H1 (cell line): Measurements from ENCODE around the gene BEX3. TPM values are rescaled to one million over a fixed set of nuclear protein-coding genes. Genes with fewer than 3 reads are reported as not detected.
A peak's percentile ranks its signal among the peaks of the same experiment; 100 is the strongest.

Experiments used
- CTCF ChIA-PET: fragments of 300-600 bp; sonication (Branson Sonifier 250); formaldehyde crosslinking; loops from one replicate; lab custom pipeline; 2021; ENCODE audit not compliant: partially characterized antibody; lab: Charles Lee
- POLR2A ChIA-PET: fragments of 300-600 bp; sonication (Branson Sonifier 250); formaldehyde crosslinking; loops from one replicate; lab custom pipeline; 2021; ENCODE audit warnings: inconsistent platforms; ENCODE audit not compliant: partially characterized antibody; lab: Charles Lee
- DNase-seq, 2 experiments: peaks; one replicate each; pipeline versions ENCODE4 v3.0.0 to v3.0.0-alpha.2; 2010 to 2022; ENCODE audit warnings: low spot score in 2 of 2, low read depth in 1 of 2, mixed read lengths in 1 of 2
- FAIRE-seq: peaks from 2 replicates; lab custom pipeline; 2011; peaks lifted over from hg19 to GRCh38; lab: Jason Lieb, UNC
- H2AFZ ChIP-seq: 2 replicates; pipeline ENCODE4 v1.8.1; 2012; ENCODE audit warnings: low read length, inconsistent platforms
- H2AK5ac ChIP-seq: 2 replicates; pipeline ENCODE4 v1.6.1; 2013; ENCODE audit warnings: low read depth, low read length
- H2BK120ac ChIP-seq: replicated peaks from 2 replicates; pipeline ENCODE3; 2013; ENCODE audit warnings: low read depth, low read length, inconsistent platforms
- H2BK12ac ChIP-seq: 2 replicates; pipeline ENCODE4 v1.6.1; 2013; ENCODE audit warnings: low read depth, low read length
- H2BK15ac ChIP-seq: 2 replicates; pipeline ENCODE4 v1.6.1; 2013; ENCODE audit warnings: low read length
- H2BK20ac ChIP-seq: 2 replicates; pipeline ENCODE4 v1.6.1; 2013; ENCODE audit warnings: low read length
- H2BK5ac ChIP-seq: 2 replicates; pipeline ENCODE4 v1.6.1; 2013; ENCODE audit warnings: low read depth, low read length
- H3K14ac ChIP-seq: 2 replicates; pipeline ENCODE4 v1.6.1; 2013; ENCODE audit warnings: inconsistent platforms; ENCODE audit not compliant: insufficient read length
- H3K18ac ChIP-seq: 2 replicates; pipeline ENCODE4 v1.6.1; 2013; ENCODE audit warnings: low read length; ENCODE audit errors: extremely low read depth
- H3K23ac ChIP-seq: 2 replicates; pipeline ENCODE4 v1.6.1; 2013; ENCODE audit warnings: inconsistent platforms; ENCODE audit not compliant: insufficient read length
- H3K23me2 ChIP-seq: 2 replicates; pipeline ENCODE4 v1.6.1; 2013; ENCODE audit warnings: low read depth, low read length
- H3K27ac ChIP-seq: 2 replicates; pipeline ENCODE4 v1.6.1; 2011; ENCODE audit warnings: low read depth, low read length, inconsistent platforms
- H3K27me3 ChIP-seq, 4 experiments: replicated peaks in 1 of 4; 1 replicate in 1 of 4; 2 replicates in 3 of 4; pipeline versions ENCODE4 v1.6.1 to v1.8.1; 2011 to 2013; ENCODE audit warnings: low read length in 3 of 4, mild to moderate bottlenecking in 3 of 4, inconsistent platforms in 2 of 4, mixed read lengths in 2 of 4, moderate library complexity in 1 of 4; ENCODE audit not compliant: control insufficient read depth in 3 of 4, insufficient read depth in 3 of 4; ENCODE audit errors: extremely low read depth in 1 of 4
- H3K36me3 ChIP-seq, 4 experiments: 2 replicates each; pipeline versions ENCODE4 v1.6.1 to v1.8.1; 2011 to 2013; ENCODE audit warnings: mild to moderate bottlenecking in 4 of 4, low read length in 3 of 4, moderate library complexity in 2 of 4, control low read depth in 1 of 4, inconsistent platforms in 1 of 4; ENCODE audit not compliant: insufficient read depth in 4 of 4, control insufficient read depth in 2 of 4
- H3K4ac ChIP-seq: replicated peaks from 2 replicates; pipeline ENCODE3; 2013; ENCODE audit warnings: low read length, low read depth, mixed read lengths, inconsistent platforms; ENCODE audit not compliant: insufficient read length
- H3K4me1 ChIP-seq, 4 experiments: replicated peaks in 1 of 4; 1 replicate in 1 of 4; 2 replicates in 3 of 4; pipeline versions ENCODE4 v1.6.1 to v1.8.1; 2011 to 2013; ENCODE audit warnings: low read length in 3 of 4, inconsistent platforms in 2 of 4, mixed read lengths in 1 of 4; ENCODE audit not compliant: insufficient read depth in 4 of 4, control insufficient read depth in 3 of 4
- H3K4me2 ChIP-seq, 2 experiments: 2 replicates each; pipeline versions ENCODE4 v1.6.1 to v1.8.1; 2011 to 2013; ENCODE audit warnings: low read depth in 2 of 2, low read length in 2 of 2, control low read depth in 1 of 2, inconsistent platforms in 1 of 2, mild to moderate bottlenecking in 1 of 2; ENCODE audit not compliant: insufficient read depth in 1 of 2
- H3K4me3 ChIP-seq, 4 experiments: fragments of 200-600, 300-600 bp in 1 of 4; sonication (generic), shearing (Covaris generic), sonication (Bioruptor Twin) in 1 of 4; 2 replicates each; pipeline versions ENCODE4 v1.5.1 to v1.8.1; 2011 to 2016; ENCODE audit warnings: low read length in 4 of 4, low read depth in 3 of 4, control low read depth in 2 of 4, inconsistent platforms in 2 of 4, mild to moderate bottlenecking in 2 of 4, mixed read lengths in 1 of 4, moderate library complexity in 1 of 4; ENCODE audit not compliant: insufficient read depth in 2 of 4; ENCODE audit errors: extremely low read depth in 1 of 4
- H3K56ac ChIP-seq: replicated peaks from 2 replicates; pipeline ENCODE3; 2013; ENCODE audit warnings: low read depth, mild to moderate bottlenecking, mixed read lengths, low read length, inconsistent platforms; ENCODE audit not compliant: insufficient read length
- H3K79me1 ChIP-seq: 2 replicates; pipeline ENCODE4 v1.6.1; 2013; ENCODE audit warnings: low read depth, low read length, control low read depth
- H3K79me2 ChIP-seq, 2 experiments: 2 replicates each; pipeline versions ENCODE4 v1.6.1 to v1.8.1; 2012 to 2013; ENCODE audit warnings: low read length in 2 of 2, mild to moderate bottlenecking in 2 of 2, inconsistent platforms in 1 of 2; ENCODE audit not compliant: insufficient read depth in 2 of 2, control insufficient read depth in 1 of 2
- H3K9ac ChIP-seq, 4 experiments: replicated peaks in 1 of 4; 1 replicate in 1 of 4; 2 replicates in 3 of 4; pipeline versions ENCODE4 v1.6.1 to v1.8.1; 2011 to 2013; ENCODE audit warnings: low read depth in 3 of 4, low read length in 3 of 4, control low read depth in 2 of 4, mild to moderate bottlenecking in 2 of 4, moderate library complexity in 2 of 4, inconsistent platforms in 1 of 4; ENCODE audit errors: extremely low read depth in 1 of 4
- H3K9me3 ChIP-seq, 2 experiments: 2 replicates each; pipeline versions ENCODE4 v1.6.1 to v1.8.1; 2012 to 2013; ENCODE audit warnings: mild to moderate bottlenecking in 2 of 2, moderate library complexity in 2 of 2, control low read depth in 1 of 2, inconsistent platforms in 1 of 2, low read depth in 1 of 2, low read length in 1 of 2, mixed read lengths in 1 of 2; ENCODE audit not compliant: insufficient read depth in 2 of 2
- H4K20me1 ChIP-seq, 2 experiments: replicated peaks in 1 of 2; 2 replicates each; pipeline versions ENCODE3 to v1.8.1; 2011 to 2013; ENCODE audit warnings: inconsistent platforms in 2 of 2, low read length in 2 of 2, mild to moderate bottlenecking in 1 of 2; ENCODE audit not compliant: insufficient read depth in 2 of 2, control insufficient read depth in 1 of 2
- H4K5ac ChIP-seq: 2 replicates; pipeline ENCODE4 v1.6.1; 2013; ENCODE audit warnings: low read length, low read depth, mixed read lengths, inconsistent platforms; ENCODE audit not compliant: insufficient read length
- H4K8ac ChIP-seq: 2 replicates; pipeline ENCODE4 v1.8.0; 2013; ENCODE audit warnings: mild to moderate bottlenecking, moderate library complexity, low read length, inconsistent platforms; ENCODE audit not compliant: insufficient read depth; ENCODE audit errors: extremely low read depth
- H4K91ac ChIP-seq: replicated peaks from 2 replicates; pipeline ENCODE3; 2013; ENCODE audit warnings: low read length, mixed read lengths, inconsistent platforms; ENCODE audit not compliant: insufficient read length
- BCL11A ChIP-seq, 2 experiments: IDR thresholded peaks; one replicate each; pipeline ENCODE4 v1.6.1; 2011; ENCODE audit warnings: low read depth in 2 of 2, low read length in 2 of 2, mild to moderate bottlenecking in 2 of 2
- CBX5 ChIP-seq: fragments of 300-800, 300-1000 bp; sonication (generic); IDR thresholded peaks from 2 replicates; pipeline ENCODE4 v1.7.1; 2016; ENCODE audit warnings: antibody characterized with exemption, low read length, low read depth
- CHD2 ChIP-seq: IDR thresholded peaks from 2 replicates; pipeline ENCODE4 v1.6.1; 2012; ENCODE audit warnings: low read length, improper control_type of control experiment
- CTBP2 ChIP-seq: IDR thresholded peaks from 2 replicates; pipeline ENCODE4 v1.7.0; 2011; ENCODE audit warnings: borderline replicate concordance, mild to moderate bottlenecking, moderate library complexity, mixed read lengths, low read length; ENCODE audit not compliant: insufficient read depth, insufficient read length
- GTF2F1 ChIP-seq: IDR thresholded peaks from 2 replicates; pipeline ENCODE4 v1.6.1; 2012; ENCODE audit warnings: low read depth, low read length, improper control_type of control experiment, borderline replicate concordance
- MAFK ChIP-seq: IDR thresholded peaks from 2 replicates; pipeline ENCODE4 v1.6.1; 2012; ENCODE audit warnings: low read depth, mild to moderate bottlenecking, improper control_type of control experiment, low read length
- PHF8 ChIP-seq: fragments of 200-600 bp; sonication (generic); conservative IDR thresholded peaks from 2 replicates; pipeline ENCODE4 v1.7.1; 2012; ENCODE audit warnings: low read depth, mild to moderate bottlenecking, inconsistent platforms, low read length, moderate library complexity
- POLR2A ChIP-seq, 2 experiments: IDR thresholded peaks; 1 replicate in 1 of 2; 2 replicates in 1 of 2; pipeline ENCODE4 v1.6.1; 2011; ENCODE audit warnings: low read depth in 2 of 2, low read length in 2 of 2, mild to moderate bottlenecking in 2 of 2; ENCODE audit errors: control extremely low read depth in 1 of 2
- RBBP5 ChIP-seq: IDR thresholded peaks from 2 replicates; pipeline ENCODE4 v1.7.1; 2012; ENCODE audit warnings: low read depth, mild to moderate bottlenecking, inconsistent platforms, low read length, moderate library complexity, borderline replicate concordance
- SP1 ChIP-seq: IDR thresholded peaks from 2 replicates; pipeline ENCODE4 v1.6.1; 2011; ENCODE audit warnings: low read depth, low read length
- SP2 ChIP-seq: IDR thresholded peaks from 2 replicates; pipeline ENCODE4 v1.6.1; 2012; ENCODE audit warnings: mild to moderate bottlenecking, low read length, inconsistent platforms
- SP4 ChIP-seq: IDR thresholded peaks from 2 replicates; pipeline ENCODE4 v1.6.1; 2012; ENCODE audit warnings: low read length, inconsistent platforms
- TCF12 ChIP-seq: IDR thresholded peaks from 2 replicates; pipeline ENCODE4 v1.6.1; 2011; ENCODE audit warnings: low read depth, mild to moderate bottlenecking, low read length
- WGBS, 2 experiments: shearing (Covaris generic) in 1 of 2; methylation state at CpG; one replicate each; pipeline versions ENCODE4 v1.1.6 to v1.1.7; 2013 to 2015; ENCODE audit warnings: low lambda C conversion rate in 2 of 2, mixed read lengths in 2 of 2, inconsistent platforms in 1 of 2, low coverage in 1 of 2, missing lambda C conversion rate in 1 of 2; ENCODE audit not compliant: insufficient replicate concordance in 2 of 2, insufficient coverage in 1 of 2, insufficient read length in 1 of 2; ENCODE audit errors: extremely low coverage in 1 of 2, missing lambda C conversion rate in 1 of 2; 5-methylcytosine and 5-hydroxymethylcytosine counted together
- polyA plus RNA-seq, 7 experiments: library from polyadenylated mRNA; depleted of rRNA in 3 of 7; stranded (reverse) in 5 of 7; unstranded in 2 of 7; fragments of >200 nt in 5 of 7; fragments of 200-250 nt in 2 of 7; gene quantifications; 1 replicate in 5 of 7; 2 replicates in 1 of 7; 4 replicates in 1 of 7; pipeline versions ENCODE4 v1.2.1 to v1.2.3, GENCODE V29; 2011 to 2013; ENCODE audit warnings: missing spikeins in 2 of 7, mixed read lengths in 2 of 7
- total RNA-seq: library from RNA; stranded (reverse); fragmentation: NEBNext Ultra II Directional; extraction: Animal tissue kit (Norgen Biotek cat#: 25700); gene quantifications from 2 replicates; pipeline ENCODE4 v1.2.1, GENCODE V29; 2021
- TF ChIP-seq, protein P1 (sequence below): IDR thresholded peaks from 2 replicates; pipeline ENCODE4 v1.6.1; 2012; ENCODE audit warnings: inconsistent platforms

BEX3 gene
- total and polyA plus RNA-seq, 2 of the 8 experiments (the other 6 are each of a cell fraction or from before 2014, with no cell fraction given): 330 to 366 TPM

GRCh38 chrX:103405009-103405333, 28.6 kb downstream of the BEX3 start:
- H3K14ac ChIP-seq: no peak overlapping the region
- no peak for DNase-seq
- peak overlapping the region; percentile 75; the same call in 1 of the 2 replicates for H3K27ac ChIP-seq

More at GRCh38 chrX:103405009-103405333, 28.6 kb downstream of the BEX3 start:
- H3K4me2 ChIP-seq: peak overlapping the region; percentile 75 to 83
- no peak for TF ChIP-seq SP4
- TF ChIP-seq MAFK: no peak
- TF ChIP-seq BCL11A (IDR thresholded peaks at IDR 0.05; ENCODE audit: low read depth in 2 of 2, low read length in 2 of 2): no peak
- no peak for TF ChIP-seq SP2
- no peak for TF ChIP-seq GTF2F1
- TF ChIP-seq, protein P1, sequence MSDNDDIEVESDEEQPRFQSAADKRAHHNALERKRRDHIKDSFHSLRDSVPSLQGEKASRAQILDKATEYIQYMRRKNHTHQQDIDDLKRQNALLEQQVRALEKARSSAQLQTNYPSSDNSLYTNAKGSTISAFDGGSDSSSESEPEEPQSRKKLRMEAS: no peak
- TF ChIP-seq SP1: no peak
- TF ChIP-seq CBX5: no peak
- TF ChIP-seq POLR2A (IDR thresholded peaks at IDR 0.05; ENCODE audit: control extremely low read depth in 1 of 2, low read depth in 2 of 2, low read length in 2 of 2): no peak
- TF ChIP-seq CTBP2: no peak
- TF ChIP-seq TCF12: no peak
- no peak for TF ChIP-seq PHF8
- TF ChIP-seq CHD2: no peak
- no peak for TF ChIP-seq RBBP5
- TF ChIP-seq, all 59 proteins: peak for 0
- Histone ChIP-seq H4K8ac (peak overlapping the region; percentile 9; the same call in 1 of the 2 replicates), H2BK20ac (no peak overlapping the region), H3K23ac (no peak overlapping the region), H3K9ac (peak overlapping the region; percentile 10 to 86 (median 73)), H3K4me3 (peak overlapping the region; percentile 74 to 96 (median 84)), H4K20me1 (no peaks in the 10 kb centered on the region), H2BK5ac (no peak overlapping the region), H4K5ac (peak overlapping the region; percentile 33), H4K91ac (no peak overlapping the region), H2AFZ (no peak overlapping the region; the same call in 1 of the 2 replicates), H3K9me3 (no peaks in the 10 kb centered on the region), H3K27me3 (peaks cover 0 to 14% (median 3%) of the 10 kb centered on the region in 4 experiments; a peak in 3 of 7 replicates), H3K36me3 (peaks cover 0 to 3% (median 0%) of the 10 kb centered on the region in 4 experiments; a peak in 1 of 8 replicates), H3K18ac (peak overlapping the region; percentile 83; the same call in 1 of the 2 replicates), H3K79me2 (no peaks in the 10 kb centered on the region; a peak in 2 of 4 replicates), H3K4me1 (no peaks in the 10 kb centered on the region), H3K4ac (no peak overlapping the region), H3K23me2 (no peaks in the 10 kb centered on the region), H2AK5ac (no peak overlapping the region), H2BK12ac (no peak overlapping the region), H3K79me1 (no peaks in the 10 kb centered on the region), H2BK120ac (no peak overlapping the region), H3K56ac (no peak overlapping the region), H2BK15ac (no peak overlapping the region)
- POLR2A ChIA-PET: interaction anchor here (0.9 to 3.9 kb wide), 7 partner anchors 10 to 48 kb away, joined by 3 to 12 read pairs (median 4); partner anchors contain the start of genes BEX3 and TCEAL9
- no peak for FAIRE-seq
- WGBS, 2 experiments: 17% methylated on average over 3 of the region's 7 CpGs; no CpG with 5 or more reads in 1 of the 2 experiments
- CTCF ChIA-PET: interaction anchor here (1.0 to 1.9 kb wide), 3 partner anchors 20 to 61 kb away, joined by 3 to 6 read pairs (median 3); no protein-coding TSS in a partner anchor
